ENCODE results near the gene ZC3HAV1L. TPM values are rescaled to one million over a fixed set of nuclear protein-coding genes. Genes with fewer than 3 reads are reported as not detected.

The ZC3HAV1L gene
- total and polyA plus RNA-seq, 2 of the 13 experiments (the other 11 are each of a cell fraction or from before 2014, with no cell fraction given): 8.4 to 11.1 TPM

GRCh38 chr7:139035586-139036353, at the start of gene ZC3HAV1L (continued):
- TF ChIP-seq MYPOP (CRISPR knock-in tag; IDR thresholded peaks at IDR 0.05) (peak; percentile 83; the same call in 1 of the 2 replicates), TEAD2 (CRISPR knock-in tag; IDR thresholded peaks at IDR 0.05) (no peak), ZKSCAN1 (IDR thresholded peaks at IDR 0.05; ENCODE audit: low read length) (no peak), TSC22D2 (CRISPR knock-in tag; IDR thresholded peaks at IDR 0.05; ENCODE audit: borderline replicate concordance) (0 out of 2 replicates have a peak, but pooled peaks have one; percentile 24), MIXL1 (CRISPR knock-in tag; IDR thresholded peaks at IDR 0.05) (no peak), JUN (CRISPR knock-in tag; IDR thresholded peaks at IDR 0.05) (no peak), PRPF4 (IDR thresholded peaks at IDR 0.05; ENCODE audit: low read depth, low read length, poor library complexity, severe bottlenecking) (no peak), ZBTB43 (CRISPR knock-in tag; conservative IDR thresholded peaks at IDR 0.05) (no peak), ZBTB33 (CRISPR knock-in tag; IDR thresholded peaks at IDR 0.05) (no peak), FIP1L1 (IDR thresholded peaks at IDR 0.05; ENCODE audit: borderline replicate concordance, insufficient read depth, low read depth, low read length) (no peak), ZNF382 (CRISPR knock-in tag; IDR thresholded peaks at IDR 0.05; ENCODE audit: borderline replicate concordance) (no peak), MAFK (conservative IDR thresholded peaks at IDR 0.05 in 1 of 2, IDR thresholded peaks at IDR 0.05 in 1 of 2; ENCODE audit: low read length in 2 of 2) (no peak), ISX (CRISPR knock-in tag; conservative IDR thresholded peaks at IDR 0.05) (no peak), NR1H2 (CRISPR knock-in tag; IDR thresholded peaks at IDR 0.05; ENCODE audit: borderline replicate concordance, low read depth) (peak; percentile 41; the same call in 1 of the 2 replicates), ZNF691 (CRISPR knock-in tag; IDR thresholded peaks at IDR 0.05; ENCODE audit: borderline replicate concordance, low read depth) (peak; percentile 76; the same call in 1 of the 2 replicates), ZBTB38 (CRISPR knock-in tag; IDR thresholded peaks at IDR 0.05) (peak; percentile 41; the same call in 1 of the 2 replicates), ZNF605 (CRISPR knock-in tag; IDR thresholded peaks at IDR 0.05) (no peak), YEATS4 (CRISPR knock-in tag; IDR thresholded peaks at IDR 0.05; ENCODE audit: borderline replicate concordance) (peak; percentile 82), ELF3 (CRISPR knock-in tag; IDR thresholded peaks at IDR 0.05) (0 out of 2 replicates have a peak, but pooled peaks have one; percentile 30), ZNF460 (CRISPR knock-in tag; IDR thresholded peaks at IDR 0.05; ENCODE audit: borderline replicate concordance) (no peak), HOXD1 (CRISPR knock-in tag; IDR thresholded peaks at IDR 0.05) (no peak), ZNF260 (CRISPR knock-in tag; IDR thresholded peaks at IDR 0.05; ENCODE audit: borderline replicate concordance, low read depth) (0 out of 2 replicates have a peak, but pooled peaks have one; percentile 23), ZBTB8A (CRISPR knock-in tag; IDR thresholded peaks at IDR 0.05; ENCODE audit: borderline replicate concordance, low read depth) (no peak)
- TF ChIP-seq, protein P1, sequence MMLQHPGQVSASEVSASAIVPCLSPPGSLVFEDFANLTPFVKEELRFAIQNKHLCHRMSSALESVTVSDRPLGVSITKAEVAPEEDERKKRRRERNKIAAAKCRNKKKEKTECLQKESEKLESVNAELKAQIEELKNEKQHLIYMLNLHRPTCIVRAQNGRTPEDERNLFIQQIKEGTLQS (CRISPR knock-in tag; IDR thresholded peaks at IDR 0.05): no peak

Data from HepG2 (cell line).